Measurements from ENCODE around the gene C17orf107.
"Not testable (repeated sequence)": the region's sequence is repeated elsewhere in the genome, so short reads cannot be mapped to it uniquely, and the experiment has no call there.

C17orf107 gene

GRCh38 chr17:4901108-4901647 is 1.8 kb downstream of the C17orf107 start:
- no peak for DNase-seq

GRCh38 chr17:4901648-4902344 is 2.5 kb downstream of the C17orf107 start:
- no peak for DNase-seq

GRCh38 chr17:4902540-4902939 is 3.2 kb downstream of the C17orf107 start:
- DNase-seq = no peak

GRCh38 chr17:4903051-4903818 is 3.9 kb downstream of the C17orf107 start, which contains the start of gene CHRNE:
Gene CHRNE, minus strand, starts transcription at chr17:4903098. Its CDS starts 35 bp downstream, at chr17:4903063.
- peak; percentile 27 for DNase-seq

DNA sequence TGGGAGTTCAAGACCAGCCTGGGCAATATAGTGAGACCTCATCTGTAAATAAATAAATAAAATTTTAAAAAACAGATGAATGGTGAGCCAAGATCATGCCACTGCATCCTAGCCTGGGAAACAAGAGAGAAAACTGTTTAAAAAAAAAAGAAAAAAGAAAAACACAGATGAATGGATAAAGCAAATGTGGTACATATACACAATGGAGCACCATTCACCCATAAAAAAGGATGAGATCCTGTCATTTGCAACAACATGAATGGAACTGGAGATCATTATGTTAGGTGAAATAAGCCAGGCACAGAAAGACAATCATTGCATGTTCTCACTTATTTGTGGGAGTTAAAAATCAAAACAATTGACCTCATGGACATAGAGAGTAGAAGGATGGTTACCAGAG is 7.3 kb downstream of the C17orf107 start:
- not testable (repeated sequence) for DNase-seq

GRCh38 chr17:4908301-4908700 is 9.0 kb downstream of the C17orf107 start:
- DNase-seq = no peak

GRCh38 chr17:4908711-4909496 is 9.6 kb downstream of the C17orf107 start:
- peak; percentile 13 for DNase-seq

DNA sequence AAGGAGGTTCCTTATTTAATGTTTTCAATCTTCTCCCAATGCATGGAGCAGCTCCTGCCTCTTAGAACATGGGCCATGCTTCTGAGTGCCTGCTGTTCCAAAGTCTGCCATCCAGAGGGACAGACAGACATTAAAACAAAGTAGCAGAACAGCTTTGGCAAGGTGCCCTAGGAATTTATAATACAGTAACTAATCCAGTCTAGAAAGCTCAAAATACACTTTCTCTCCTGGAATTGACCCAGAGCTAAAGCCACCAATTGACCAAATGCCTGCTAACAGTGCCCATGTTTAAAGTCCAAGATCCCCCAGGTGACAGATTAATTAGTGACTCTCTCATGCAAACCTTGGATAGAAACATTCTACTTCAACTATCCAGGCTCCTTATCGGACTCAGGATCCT is 14.7 kb downstream of the C17orf107 start:
- no peak for DNase-seq

DNA sequence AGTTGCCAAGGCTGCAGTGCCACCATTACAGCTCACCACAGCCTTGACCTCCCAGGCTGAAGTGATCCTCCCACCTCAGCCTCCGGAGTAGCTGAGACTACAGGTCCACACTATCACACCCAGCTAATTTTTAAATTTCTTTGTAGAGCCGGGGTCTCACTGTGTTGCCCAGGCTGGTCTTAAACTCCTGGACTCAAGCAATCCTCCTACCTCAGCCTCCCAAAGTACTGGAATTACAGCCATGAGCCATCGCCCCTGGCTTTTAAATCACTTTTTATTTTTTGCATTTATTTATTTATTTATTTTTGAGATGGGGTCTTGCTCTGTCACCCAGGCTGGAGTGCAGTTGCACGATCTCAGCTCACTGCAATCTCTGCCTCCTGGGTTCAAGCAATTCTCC is 15.2 kb downstream of the C17orf107 start:
- DNase-seq = not testable (repeated sequence)

GRCh38 chr17:4919511-4920047 is 20.2 kb downstream of the C17orf107 start:
- DNase-seq = no peak

- DNase-seq = no peak
These were observed 21.2 kb downstream of the C17orf107 start for GRCh38 chr17:4920351-4921048.

GRCh38 chr17:4921320-4921719 is 22.0 kb downstream of the C17orf107 start:
- DNase-seq = no peak

DNA sequence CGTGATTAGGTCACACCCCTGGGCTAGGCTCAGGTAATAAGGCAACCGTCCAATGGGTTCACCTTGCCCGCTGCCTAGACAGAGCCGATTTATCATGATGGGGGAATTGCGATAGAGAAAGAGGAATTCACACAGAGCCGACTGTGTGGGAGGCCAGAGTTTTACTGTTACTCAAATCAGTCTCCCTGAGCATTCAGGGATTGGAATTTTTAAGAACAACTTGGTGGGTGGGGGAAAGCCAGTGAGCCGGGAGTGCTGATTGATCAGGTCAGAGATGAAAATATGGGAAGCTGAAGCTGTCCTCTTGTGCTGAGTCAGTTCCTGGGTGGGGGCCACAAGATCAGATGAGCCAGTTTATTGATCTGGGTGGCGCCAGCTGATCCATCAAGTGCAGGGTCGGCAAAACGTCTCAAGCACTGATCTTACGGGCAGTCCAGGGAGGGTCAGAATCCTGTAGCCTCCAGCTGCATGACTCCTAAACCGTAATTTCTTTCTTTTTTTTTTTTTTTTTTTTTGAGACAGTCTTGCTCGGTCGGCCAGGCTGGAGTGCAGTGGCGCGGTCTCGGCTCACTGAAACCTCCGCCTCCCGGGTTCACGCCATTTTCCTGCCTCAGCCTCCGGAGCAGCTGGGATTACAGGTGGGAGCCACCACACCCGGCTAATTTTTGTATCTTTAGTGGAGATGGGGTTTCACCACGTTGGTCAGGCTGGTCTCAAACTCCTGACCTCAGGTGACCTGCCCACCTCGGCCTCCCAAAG is 27.4 kb downstream of the C17orf107 start:
- not testable (repeated sequence) for DNase-seq

- DNase-seq = no peak
These were observed 29.5 kb downstream of the C17orf107 start for GRCh38 chr17:4928881-4929280.

- DNase-seq = no peak
These were observed 32.6 kb downstream of the C17orf107 start, which contains the start of gene GP1BA for GRCh38 chr17:4931963-4932362. Gene GP1BA, plus strand, starts transcription at chr17:4932277. Its CDS starts 328 bp downstream, at chr17:4932605.

DNA sequence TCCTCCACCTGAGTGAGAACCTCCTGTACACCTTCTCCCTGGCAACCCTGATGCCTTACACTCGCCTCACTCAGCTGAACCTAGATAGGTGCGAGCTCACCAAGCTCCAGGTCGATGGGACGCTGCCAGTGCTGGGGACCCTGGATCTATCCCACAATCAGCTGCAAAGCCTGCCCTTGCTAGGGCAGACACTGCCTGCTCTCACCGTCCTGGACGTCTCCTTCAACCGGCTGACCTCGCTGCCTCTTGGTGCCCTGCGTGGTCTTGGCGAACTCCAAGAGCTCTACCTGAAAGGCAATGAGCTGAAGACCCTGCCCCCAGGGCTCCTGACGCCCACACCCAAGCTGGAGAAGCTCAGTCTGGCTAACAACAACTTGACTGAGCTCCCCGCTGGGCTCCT is 33.4 kb downstream of the C17orf107 start:
- DNase-seq = no peak

DNA sequence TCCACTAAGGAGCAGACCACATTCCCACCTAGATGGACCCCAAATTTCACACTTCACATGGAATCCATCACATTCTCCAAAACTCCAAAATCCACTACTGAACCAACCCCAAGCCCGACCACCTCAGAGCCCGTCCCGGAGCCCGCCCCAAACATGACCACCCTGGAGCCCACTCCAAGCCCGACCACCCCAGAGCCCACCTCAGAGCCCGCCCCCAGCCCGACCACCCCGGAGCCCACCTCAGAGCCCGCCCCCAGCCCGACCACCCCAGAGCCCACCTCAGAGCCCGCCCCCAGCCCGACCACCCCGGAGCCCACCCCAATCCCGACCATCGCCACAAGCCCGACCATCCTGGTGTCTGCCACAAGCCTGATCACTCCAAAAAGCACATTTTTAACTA is 34.3 kb downstream of the C17orf107 start:
- no peak for DNase-seq

- DNase-seq = no peak
These were observed 35.0 kb downstream of the C17orf107 start for GRCh38 chr17:4934173-4934979.

- DNase-seq = no peak
These were observed 36.3 kb downstream of the C17orf107 start for GRCh38 chr17:4935650-4936049.

- no peak for DNase-seq
These were observed 37.1 kb downstream of the C17orf107 start for GRCh38 chr17:4936436-4936835.
